SIG-M5 treated with dmso at 0.1 percent for 504 hours (cell line): Measurements from ENCODE around the gene CR1.
"Not testable (repeated sequence)": the region's sequence is repeated elsewhere in the genome, so short reads cannot be mapped to it uniquely, and the experiment has no call there.

Experiments
- DNase-seq: peaks from one replicate; lab custom pipeline; 2025; ENCODE audit not compliant: unreplicated experiment; lab: John Stamatoyannopoulos, UW

Gene CR1

DNA sequence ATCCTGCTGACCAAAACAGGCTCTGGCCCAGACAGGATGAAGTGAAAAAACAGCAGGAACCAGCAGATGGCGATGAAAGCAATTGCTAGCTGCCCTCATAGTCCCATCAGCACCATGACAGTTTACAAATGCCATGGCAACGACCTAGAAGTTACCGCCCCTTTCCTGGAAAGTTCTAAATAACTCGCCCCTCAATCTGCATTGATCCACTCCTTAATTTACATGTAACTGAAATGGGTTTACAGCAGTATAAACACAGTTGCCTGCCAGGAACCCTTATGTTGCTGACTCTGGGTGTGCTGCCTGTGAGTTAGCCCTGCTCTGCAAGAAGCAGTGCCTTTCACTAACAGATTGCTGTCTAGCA is 83.5 kb downstream of the CR1 start:
- DNase-seq = peak; percentile 80

DNA sequence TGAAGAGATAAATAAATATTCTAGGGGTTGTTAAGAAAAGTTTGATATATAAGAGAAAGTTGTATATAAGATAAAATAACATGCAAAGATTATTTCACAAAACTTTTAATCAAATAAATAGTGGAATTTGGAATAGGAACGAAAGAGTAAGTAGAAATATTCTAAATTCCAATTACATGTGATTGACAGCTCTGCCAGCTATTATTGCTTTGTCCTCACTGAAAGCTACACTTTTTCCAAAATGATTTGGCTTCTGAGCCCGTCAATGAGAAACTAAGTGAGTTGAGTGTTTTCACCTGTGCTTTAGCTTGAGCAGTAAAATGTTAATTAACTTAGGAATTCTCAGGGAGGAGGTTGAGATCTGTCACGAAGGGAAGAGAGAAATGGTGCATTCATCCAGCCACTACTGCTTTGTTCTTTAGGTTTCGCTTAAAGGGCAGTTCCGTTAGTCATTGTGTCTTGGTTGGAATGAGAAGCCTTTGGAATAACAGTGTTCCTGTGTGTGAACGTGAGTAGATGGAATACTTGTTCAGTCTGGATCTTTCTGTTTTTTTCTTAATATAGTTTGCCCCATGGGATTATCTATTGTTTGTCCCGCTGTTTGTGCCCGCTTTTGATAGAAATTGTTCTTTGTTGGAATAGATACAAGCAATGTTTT is 85.7 kb downstream of the CR1 start:
- DNase-seq = no peak

DNA sequence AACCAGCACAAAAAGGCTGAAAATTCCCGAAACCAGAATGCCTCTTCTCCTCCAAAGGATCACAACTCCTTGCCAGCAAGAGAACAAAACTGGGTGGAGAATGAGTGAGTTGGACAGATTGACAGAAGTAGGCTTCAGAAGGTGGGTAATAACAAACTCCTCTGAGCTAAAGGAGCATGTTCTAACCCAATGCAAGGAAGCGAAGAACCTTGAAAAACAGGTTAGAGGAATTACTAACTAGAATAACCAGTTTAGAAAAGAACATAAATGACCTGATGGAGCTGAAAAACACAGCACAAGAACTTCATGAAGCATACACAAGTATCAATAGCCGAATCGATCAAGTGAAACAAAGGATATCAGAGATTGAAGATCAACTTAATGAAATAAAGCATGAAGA is 93.5 kb downstream of the CR1 start:
- not testable (repeated sequence) for DNase-seq

DNA sequence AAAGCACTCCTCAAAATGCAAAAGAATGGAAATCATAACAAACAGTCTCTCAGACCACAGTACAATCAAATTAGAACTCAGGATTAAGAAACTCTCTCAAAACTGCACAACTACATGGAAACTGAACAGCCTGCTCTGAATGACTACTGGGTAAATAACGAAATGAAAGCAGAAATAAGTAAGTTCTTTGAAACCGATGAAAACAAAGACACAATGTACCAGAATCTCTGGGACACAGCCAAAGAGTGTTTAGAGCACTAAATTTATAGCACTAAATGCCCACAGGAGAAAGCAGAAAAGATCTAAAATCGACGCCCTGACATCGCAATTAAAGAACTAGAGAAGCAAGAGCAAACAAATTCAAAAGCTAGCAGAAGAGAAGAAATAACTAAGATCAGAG is 95.2 kb downstream of the CR1 start:
- DNase-seq = not testable (repeated sequence)

GRCh38 chr1:207594095-207594494 is 98.1 kb downstream of the CR1 start:
- DNase-seq = not testable (repeated sequence)

DNA sequence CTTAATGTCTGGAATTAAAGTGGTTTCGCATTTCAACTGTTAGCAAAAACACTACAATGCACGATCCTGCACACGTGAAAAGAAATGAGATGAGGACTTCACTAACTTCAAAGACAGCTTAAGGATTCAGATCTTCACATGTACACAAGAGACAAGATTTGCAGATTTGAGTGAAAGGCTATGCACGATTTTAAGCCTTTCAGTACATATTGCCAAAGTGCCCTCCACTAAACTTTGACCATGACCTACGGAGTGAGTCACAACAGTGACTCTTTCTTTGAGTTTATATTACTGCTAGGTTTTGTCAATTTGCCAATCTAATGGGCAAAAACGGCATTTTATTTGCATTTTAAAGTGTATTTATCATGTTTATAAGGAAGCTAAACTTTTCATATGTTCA is 107.8 kb downstream of the CR1 start:
- no peak for DNase-seq

DNA sequence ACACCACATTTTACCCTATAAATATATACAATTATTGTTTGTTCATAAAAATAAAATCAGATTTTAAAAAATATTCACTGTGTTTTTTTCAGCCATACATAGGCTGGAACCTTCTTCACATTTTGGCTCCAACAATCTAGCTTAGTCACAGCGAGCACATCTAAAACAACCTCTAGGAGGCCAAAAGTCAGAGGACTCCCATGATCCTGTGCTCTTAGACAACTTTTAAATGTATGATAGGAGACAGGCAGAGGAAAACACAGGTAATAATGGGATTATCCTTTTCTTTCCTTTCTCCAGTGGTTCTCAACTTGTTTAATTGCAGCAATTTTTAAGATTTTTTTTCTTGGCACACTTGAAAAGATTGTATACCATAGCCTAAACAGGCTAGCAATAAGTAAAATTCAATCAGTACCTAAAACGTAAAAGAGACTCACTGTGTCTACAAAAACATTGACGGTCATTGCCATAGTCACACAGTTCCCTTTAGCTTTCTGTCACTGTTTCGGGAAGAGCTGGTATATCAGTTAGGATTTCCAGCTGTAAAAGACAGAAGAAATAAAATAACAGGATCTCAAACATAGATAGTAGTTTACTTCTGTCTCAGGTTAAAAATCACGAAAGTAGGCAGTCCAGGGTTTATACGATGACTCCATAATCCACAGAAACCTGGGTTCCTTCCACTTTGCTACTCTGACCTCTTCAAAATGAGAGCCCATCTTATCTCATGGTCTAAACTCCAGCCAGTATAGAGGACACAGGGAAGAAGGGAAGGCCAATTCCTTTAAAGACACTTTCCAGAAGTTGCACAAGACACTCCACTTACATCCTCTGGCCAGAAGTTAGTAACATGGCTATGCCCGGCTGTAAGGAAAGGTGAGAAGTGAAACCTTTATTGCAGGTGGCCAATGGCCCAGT is 109.7 kb downstream of the CR1 start:
- DNase-seq = no peak

DNA sequence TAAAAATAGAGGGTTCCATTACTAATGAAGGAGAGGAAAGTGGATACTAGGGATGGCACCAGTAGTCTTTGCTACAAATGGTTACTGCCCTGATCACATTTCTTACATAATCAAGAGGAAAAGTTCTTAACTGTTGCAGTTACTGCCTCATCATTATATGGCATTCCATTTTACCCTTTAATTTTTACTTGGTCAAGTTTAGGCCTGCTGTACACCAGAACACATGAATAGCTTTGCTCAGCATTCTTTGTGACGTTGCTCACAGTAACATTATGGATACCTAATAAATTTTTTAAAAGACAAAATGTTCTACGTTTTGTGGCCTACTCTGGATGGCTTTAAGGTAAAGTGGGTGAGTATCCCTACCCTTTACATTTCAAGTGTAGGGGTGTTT is 110.4 kb downstream of the CR1 start:
- no peak for DNase-seq

GRCh38 chr1:207612762-207613161 is 116.8 kb downstream of the CR1 start:
- no peak for DNase-seq

DNA sequence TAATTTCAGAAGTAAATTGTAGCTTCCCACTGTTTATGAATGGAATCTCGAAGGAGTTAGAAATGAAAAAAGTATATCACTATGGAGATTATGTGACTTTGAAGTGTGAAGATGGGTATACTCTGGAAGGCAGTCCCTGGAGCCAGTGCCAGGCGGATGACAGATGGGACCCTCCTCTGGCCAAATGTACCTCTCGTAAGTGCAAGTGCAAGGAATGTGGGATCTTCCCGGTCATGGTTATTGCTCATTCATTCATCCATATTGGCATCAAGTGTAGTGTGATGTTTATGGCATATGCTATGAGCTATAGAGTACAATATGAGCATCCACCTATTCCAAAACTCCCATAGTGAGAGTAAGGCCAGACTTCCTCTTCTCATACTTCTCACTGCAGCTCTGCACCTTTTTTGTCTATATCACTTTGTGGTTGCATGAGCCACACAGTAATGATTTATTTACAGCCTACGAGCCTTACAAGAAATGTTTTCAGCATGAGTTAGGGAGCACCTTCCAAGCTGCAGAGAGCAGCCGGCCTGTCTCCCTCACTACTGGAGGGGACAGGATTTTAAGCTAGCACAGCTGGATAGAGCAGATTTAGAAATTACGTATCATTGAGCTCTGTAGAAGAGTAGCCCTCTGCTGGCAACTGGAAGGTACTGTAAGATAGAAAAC is 124.0 kb downstream of the CR1 start:
- peak; percentile 83 for DNase-seq

GRCh38 chr1:207620543-207620893 is 124.6 kb downstream of the CR1 start:
- DNase-seq = no peak

DNA sequence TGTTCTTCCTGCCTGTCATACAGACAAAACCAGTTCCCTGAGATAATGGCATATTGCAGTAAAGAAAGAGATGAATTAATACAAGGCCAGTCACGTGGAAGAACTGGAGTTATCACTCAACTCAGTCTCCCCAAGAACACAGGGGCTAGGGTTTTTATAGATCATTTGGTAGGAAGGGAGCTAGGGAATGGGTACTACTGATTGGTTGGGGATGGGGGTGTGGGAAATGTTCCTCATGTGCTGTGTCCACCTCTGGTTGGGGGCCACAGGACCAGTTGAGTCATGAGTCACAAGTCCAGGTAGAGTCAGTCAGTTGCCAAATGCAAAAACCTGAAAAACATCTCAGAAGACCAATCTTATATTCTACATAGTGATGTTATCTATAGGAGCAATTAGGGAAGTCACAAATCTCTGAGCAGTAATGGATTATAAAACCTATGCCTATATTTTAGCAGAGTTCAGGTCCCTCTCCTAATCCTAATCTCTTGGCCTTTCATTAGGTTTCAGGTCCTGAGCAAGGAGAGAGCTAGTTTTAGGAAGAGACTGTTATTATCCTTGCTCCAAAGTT is 129.6 kb downstream of the CR1 start:
- not testable (repeated sequence) for DNase-seq

DNA sequence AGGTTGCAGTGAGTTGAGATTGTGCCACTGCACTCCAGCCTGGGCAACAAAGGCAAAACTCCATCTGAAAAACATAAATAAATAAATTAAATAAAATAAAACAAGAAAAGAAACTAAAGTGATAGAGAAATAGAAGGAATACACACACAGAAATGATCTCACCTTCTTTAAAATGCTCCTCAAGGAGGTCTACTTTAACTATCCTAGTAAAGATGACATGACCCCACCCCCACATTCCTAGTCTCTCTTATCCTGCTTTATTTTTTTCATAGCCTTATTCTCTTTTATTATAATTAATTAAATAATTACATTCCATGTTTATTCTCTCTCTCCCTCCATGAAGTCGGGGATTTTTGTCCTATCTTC is 131.0 kb downstream of the CR1 start:
- DNase-seq = no peak

DNA sequence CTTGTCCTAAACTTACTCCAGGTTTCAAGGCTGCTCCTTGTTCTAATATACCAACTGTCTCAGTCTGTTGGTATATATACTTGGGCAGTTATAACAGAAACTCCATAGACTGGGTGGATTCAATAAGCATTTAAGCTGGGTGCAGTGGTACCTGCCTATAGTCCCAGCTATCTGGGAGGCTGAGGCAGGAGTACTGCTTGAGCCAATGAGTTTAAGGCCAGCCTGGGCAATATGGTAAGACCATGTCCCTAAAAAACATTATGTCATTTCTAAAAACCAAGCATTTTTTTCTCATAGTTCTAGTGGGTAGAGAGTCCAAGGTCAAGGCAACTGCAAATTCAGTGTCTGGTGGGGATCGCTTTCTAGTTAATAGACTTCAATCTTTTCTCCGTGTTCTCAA is 131.5 kb downstream of the CR1 start:
- no peak for DNase-seq

GRCh38 chr1:207628776-207629175 is 132.8 kb downstream of the CR1 start:
- DNase-seq = no peak

GRCh38 chr1:207631137-207631536 is 135.2 kb downstream of the CR1 start:
- no peak for DNase-seq

DNA sequence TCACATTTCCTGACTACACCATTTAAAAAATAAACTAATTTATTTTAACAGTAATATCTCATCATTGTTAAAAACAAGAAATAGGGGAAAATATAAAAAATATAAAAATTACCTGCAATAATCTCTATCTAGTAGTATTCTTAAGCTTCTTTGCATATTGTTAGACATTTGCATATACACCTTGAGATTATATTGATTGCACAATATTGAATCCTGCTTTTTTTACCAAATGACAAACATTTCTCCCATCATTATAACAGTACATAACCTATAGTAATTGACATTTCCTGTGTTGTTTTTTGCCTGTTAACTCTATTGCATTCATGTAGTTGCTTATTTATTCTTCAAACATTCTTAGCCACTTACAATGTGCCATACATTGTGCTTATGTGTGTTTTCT is 137.3 kb downstream of the CR1 start:
- no peak for DNase-seq

GRCh38 chr1:207633699-207634289 is 137.8 kb downstream of the CR1 start:
- not testable (repeated sequence) for DNase-seq

DNA sequence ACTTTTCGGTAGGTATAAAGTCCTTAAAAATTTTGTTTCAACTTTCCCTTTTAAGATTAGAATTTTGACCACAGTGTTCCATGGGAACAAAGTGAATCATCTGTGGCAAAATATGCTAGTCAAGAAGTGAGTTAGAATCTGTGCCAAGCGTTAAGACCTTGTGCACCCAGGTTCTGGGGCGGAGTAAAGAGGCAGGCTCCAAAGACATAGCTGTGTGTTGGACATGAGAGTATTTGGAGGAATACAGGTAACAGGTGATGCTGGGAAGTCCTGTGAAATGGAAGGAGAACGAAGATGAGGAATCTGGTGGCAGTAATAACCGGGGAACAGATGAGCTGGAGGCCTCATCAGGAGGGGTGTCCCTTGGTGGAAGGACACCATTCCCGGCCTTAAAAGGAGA is 138.3 kb downstream of the CR1 start:
- not testable (repeated sequence) for DNase-seq

DNA sequence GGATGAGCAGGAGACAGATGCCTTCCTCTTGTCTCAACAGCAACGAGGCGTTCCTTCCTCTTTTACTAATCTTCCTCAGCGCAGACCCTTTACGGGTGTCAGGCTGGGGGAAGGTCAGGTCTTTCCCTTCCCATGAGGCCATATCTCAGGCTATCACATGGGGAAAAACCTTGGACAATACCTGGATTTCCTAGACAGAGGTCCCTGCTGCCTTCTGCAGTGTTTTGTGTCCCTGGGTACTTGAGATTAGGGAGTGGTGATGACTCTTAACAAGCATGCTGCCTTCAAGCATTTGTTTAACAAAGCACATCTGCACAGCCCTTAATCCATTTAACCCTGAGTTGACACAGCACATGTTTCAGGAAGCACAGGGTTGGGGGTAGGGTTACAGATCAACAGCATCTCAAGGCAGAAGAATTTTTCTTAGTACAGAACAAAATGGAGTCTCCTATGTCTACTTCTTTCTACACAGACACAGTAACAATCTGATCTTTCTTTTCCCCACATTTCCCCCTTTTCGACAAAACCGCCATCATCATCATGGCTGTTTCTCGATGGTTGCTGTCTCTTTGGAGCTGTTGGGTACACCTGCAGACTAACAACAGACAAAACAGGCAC is 139.7 kb downstream of the CR1 start:
- not testable (repeated sequence) for DNase-seq
